Activated T-cell treated with anti-CD3 and anti-CD28 coated beads, Interleukin-2, amount 50 U/mL, for 48 hours (primary cell): ENCODE measurements around the gene LEMD1.
"Not testable (repeated sequence)": the region's sequence is repeated elsewhere in the genome, so short reads cannot be mapped to it uniquely, and the experiment has no call there.

Experiments
- DNase-seq, 2 experiments: peaks; one replicate each; pipeline ENCODE4 v3.0.0-alpha.2; 2020

The LEMD1 gene

DNA sequence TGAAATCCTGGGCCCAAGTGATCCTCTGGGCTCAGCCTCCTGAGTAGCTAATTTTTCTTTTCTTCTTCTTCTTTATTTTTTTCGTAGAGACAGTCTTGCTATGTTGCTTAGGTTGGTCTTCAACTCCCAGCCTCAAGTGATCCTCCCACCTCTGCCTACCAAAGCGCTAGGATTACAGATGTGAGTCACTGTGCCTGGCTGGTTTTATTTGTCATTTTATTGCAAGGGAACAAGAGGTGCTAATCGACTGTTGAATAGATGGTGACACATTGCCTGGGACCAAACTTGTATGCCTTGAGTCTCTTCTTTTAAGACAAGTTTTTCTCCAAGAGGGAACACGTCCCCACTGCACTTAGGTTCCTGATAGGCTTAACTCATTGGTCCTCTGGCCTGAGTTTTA, 45.1 kb downstream of the LEMD1 start:
- no peak for DNase-seq

- DNase-seq, result no peak
Observed at GRCh38 chr1:205375835-205376545, 45.9 kb downstream of the LEMD1 start.

GRCh38 chr1:205374210-205375078, 47.4 kb downstream of the LEMD1 start:
- DNase-seq, result no peak

DNA sequence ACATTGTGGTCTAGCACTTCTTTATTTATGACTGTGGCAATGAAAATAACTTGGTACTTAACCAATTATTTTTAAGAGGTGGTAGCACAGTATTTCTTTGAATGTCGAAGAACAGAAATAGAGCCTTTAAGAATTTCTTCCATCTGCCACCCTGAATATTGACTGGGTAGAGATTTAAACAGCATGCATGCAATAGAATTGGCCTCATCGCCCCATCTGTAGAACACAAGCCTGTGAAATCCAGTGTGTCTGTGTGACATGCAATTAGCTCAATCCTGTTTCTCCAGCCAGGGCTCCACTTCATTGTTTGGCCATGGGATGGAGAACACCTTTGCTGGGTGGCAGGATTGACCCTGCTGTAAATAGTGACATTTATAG, 48.1 kb downstream of the LEMD1 start:
- no peak for DNase-seq

- DNase-seq, result no peak
Observed at GRCh38 chr1:205373022-205373797, 48.6 kb downstream of the LEMD1 start.

GRCh38 chr1:205371871-205372660, 49.8 kb downstream of the LEMD1 start:
- no peak for DNase-seq

GRCh38 chr1:205370780-205371179, 51.1 kb downstream of the LEMD1 start:
- DNase-seq, result no peak

DNA sequence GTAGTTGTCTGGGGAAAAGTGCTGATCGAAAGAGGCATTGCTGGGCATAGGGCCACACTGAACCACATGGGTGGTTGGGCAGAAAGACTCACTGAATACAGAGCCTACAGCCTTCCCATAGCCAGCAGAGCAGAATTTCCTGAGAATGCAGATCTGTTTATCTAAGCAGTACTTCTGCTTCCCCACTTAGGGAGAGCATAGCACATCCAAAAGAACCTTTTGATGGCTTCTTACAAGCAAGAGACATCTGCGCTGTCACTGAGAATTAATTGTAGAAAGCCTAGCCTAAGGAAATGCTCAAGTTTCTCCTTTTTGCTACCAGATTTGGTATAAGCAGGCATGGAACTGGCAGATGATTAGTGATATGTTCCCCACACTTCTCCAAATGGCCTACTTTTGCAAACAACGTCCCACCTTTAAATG, 52.1 kb downstream of the LEMD1 start:
- DNase-seq, result no peak

GRCh38 chr1:205368478-205368877, 53.4 kb downstream of the LEMD1 start:
- DNase-seq, result no peak

GRCh38 chr1:205365945-205366463, 55.9 kb downstream of the LEMD1 start:
- no peak for DNase-seq

GRCh38 chr1:205365086-205365485, 56.8 kb downstream of the LEMD1 start:
- DNase-seq, result not testable (repeated sequence)

- DNase-seq, result no peak
Observed at GRCh38 chr1:205360891-205361290, 61.0 kb downstream of the LEMD1 start.

DNA sequence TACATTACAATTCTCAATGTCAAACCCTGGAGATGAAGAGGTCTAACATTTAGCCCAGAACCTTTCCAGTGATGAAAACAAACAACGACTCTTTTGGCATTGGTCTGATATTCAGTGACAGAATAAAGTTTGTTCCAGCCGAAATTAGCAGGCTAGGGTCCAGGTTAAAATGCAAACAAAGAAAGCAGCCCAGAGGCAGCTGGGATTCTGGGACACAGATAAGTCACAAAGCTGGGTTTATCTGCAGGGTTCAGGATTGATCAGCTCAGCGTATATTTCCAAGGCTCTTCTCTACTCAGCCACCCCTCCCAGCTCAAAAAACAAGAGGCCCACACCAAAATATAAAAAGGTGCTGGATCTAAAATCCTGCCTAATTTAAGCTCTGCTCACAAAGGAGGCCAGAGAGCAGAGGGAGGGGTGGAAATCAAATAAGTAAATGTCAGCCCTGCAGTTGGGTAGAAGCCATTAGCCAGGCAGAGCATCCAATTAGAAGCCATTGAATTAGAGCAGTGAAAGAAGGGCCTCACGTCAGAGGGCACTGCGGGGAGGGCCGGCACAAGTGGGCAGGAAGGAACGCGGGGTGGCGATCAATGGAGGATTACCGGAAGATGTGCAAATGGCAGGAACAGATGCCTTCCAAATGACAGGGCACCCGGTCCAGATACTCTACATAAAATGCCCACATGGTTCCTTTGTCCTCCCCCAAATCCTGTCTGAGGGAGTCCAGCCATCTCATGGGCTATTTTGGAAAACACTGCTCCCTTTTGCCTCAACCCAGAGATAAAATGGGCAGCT, 61.9 kb downstream of the LEMD1 start:
- DNase-seq, result no peak

- DNase-seq, result no peak
Observed at GRCh38 chr1:205358579-205358978, 63.3 kb downstream of the LEMD1 start.

DNA sequence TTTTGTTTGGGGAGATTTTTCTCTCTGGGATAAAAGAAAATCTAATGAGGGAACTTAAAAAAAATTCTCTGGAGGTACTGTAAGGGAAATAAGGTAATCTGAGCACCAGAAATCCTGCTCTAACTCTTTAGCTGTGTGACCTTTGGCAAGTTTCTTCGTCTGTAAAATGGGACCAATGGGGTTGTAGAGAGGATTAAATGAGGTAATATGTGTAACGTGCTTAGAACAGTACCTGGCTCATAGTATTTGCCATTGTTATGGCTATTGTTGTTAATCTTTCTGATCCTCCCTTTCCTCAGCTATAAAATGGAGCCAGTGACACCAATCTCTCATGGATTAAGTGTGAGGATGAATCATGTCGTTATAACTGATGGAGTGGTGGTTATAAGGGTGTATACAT, 64.3 kb downstream of the LEMD1 start:
- DNase-seq, result no peak

GRCh38 chr1:205356440-205357139, 65.3 kb downstream of the LEMD1 start, which contains the start of gene KLHDC8A:
Gene KLHDC8A, minus strand, starts transcription at chr1:205356922. Its CDS starts 13,318 bp downstream, at chr1:205343604.
- DNase-seq, result no peak

- no peak for DNase-seq
Observed at GRCh38 chr1:205355075-205355453, 66.8 kb downstream of the LEMD1 start.

DNA sequence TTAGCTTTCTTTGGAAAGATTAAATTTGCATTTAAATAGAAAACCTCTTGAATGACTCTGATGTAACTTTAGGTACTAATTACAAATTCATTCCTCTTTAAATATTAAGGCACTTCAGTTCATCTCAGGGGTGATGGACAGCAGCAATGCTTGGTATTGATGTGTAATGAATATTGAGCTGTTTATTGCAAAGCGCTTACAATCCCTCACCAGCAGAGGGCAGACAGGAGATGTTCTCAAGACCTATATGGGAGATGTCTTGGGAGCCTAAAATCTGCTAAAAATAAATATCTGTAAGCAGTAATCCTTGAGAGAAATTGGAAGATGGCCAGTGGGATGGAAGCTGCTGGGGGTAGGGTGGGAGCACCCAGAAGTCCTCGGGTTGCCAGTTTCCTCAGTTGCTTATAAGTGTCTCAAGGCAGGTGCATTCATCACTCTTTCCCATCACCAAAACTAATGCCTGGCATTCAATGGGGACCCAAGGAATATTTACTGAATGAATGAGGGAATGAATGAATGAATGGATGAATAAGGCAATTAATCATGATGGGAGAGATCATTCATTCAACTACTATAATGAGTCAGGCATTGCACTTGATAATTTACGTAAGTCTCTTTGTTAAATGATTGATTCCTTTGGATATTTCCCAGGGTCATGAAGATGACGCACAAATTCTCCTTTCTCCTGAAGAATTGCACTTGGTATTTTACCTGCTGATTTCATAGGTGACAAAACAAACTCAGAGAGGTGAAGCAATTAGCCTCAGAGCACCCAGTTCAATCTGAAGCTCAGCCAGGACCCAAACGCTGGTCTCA, 67.4 kb downstream of the LEMD1 start:
- peak; percentile 66 to 67 for DNase-seq

- DNase-seq, result no peak
Observed at GRCh38 chr1:205353612-205354011, 68.2 kb downstream of the LEMD1 start.

DNA sequence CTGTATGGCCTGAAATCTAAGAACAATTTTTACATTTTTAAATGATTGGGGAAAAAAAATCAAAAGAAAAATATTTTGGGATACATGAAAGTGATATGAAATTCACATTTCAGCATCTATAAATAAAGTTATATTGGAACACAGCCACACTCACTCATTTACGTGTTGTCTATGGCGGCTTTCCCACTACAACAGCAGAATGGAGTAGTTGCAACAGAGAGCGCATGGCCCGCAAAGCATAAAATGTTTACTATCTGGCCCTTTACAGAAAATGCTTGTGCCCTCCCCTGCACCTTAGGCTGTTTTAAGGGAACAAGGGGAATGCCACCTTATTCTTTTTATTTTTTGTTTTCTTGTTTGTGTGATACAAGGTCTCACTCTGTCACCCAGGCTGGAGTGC, 68.7 kb downstream of the LEMD1 start:
- DNase-seq, result no peak
